NCI-H128 (cell line): ENCODE measurements around the gene SLF2.
"Not testable (repeated sequence)": the region's sequence is repeated elsewhere in the genome, so short reads cannot be mapped to it uniquely, and the experiment has no call there.

Source experiments
- DNase-seq: peaks from one replicate; lab custom pipeline; 2025; ENCODE audit not compliant: unreplicated experiment; lab: John Stamatoyannopoulos, UW

The SLF2 gene

GRCh38 chr10:100945754-100946153 is 33.0 kb downstream of the SLF2 start:
- DNase-seq = no peak

GRCh38 chr10:100948916-100949315 is 36.2 kb downstream of the SLF2 start:
- no peak for DNase-seq

- no peak for DNase-seq
Observed at GRCh38 chr10:100960251-100960650, 47.5 kb downstream of the SLF2 start.

GRCh38 chr10:100962351-100963080 is 49.8 kb downstream of the SLF2 start:
- DNase-seq = no peak

GRCh38 chr10:100963826-100964225 is 51.1 kb downstream of the SLF2 start:
- DNase-seq = no peak

GRCh38 chr10:100965820-100966219 is 53.1 kb downstream of the SLF2 start:
- no peak for DNase-seq

GRCh38 chr10:100966887-100967286 is 54.1 kb downstream of the SLF2 start:
- no peak for DNase-seq

- no peak for DNase-seq
Observed at GRCh38 chr10:100967332-100967731, 54.6 kb downstream of the SLF2 start.

- DNase-seq = no peak
Observed at GRCh38 chr10:100968062-100968736, 55.4 kb downstream of the SLF2 start.

GRCh38 chr10:100968863-100969186 is 56.1 kb downstream of the SLF2 start:
- DNase-seq = no peak

- DNase-seq = no peak
Observed at GRCh38 chr10:100969187-100970075, 56.7 kb downstream of the SLF2 start, which contains the start of gene SEMA4G. SEMA4G (plus strand) TSS chr10:100969504; CDS start chr10:100972913, 3,409 bp downstream.

- DNase-seq = no peak
Observed at GRCh38 chr10:100970076-100970913, 57.5 kb downstream of the SLF2 start.

GRCh38 chr10:100970914-100971811 is 58.4 kb downstream of the SLF2 start:
- DNase-seq = no peak

GRCh38 chr10:100972115-100972903 is 59.5 kb downstream of the SLF2 start:
- no peak for DNase-seq

GRCh38 chr10:100972904-100973535 is 60.3 kb downstream of the SLF2 start:
- DNase-seq = no peak

- not testable (repeated sequence) for DNase-seq
Observed at GRCh38 chr10:100975397-100975796, 62.6 kb downstream of the SLF2 start.

GRCh38 chr10:100976906-100977305 is 64.1 kb downstream of the SLF2 start:
- DNase-seq = no peak

- no peak for DNase-seq
Observed at GRCh38 chr10:100977436-100977835, 64.7 kb downstream of the SLF2 start.
